Stomach (tissue), 9 donors: ENCODE data around the gene FAM83B. TPM values are rescaled to one million over a fixed set of nuclear protein-coding genes. Genes with fewer than 3 reads are reported as not detected.
"Not testable (repeated sequence)": the region's sequence is repeated elsewhere in the genome, so short reads cannot be mapped to it uniquely, and the experiment has no call there.

Source experiments
- DNase-seq, 2 donors: peaks; one replicate each; pipeline versions ENCODE4 v3.0.0 to v3.0.0-alpha.2; 2013 to 2019
- H3K27ac ChIP-seq, 5 donors: fragments of 200-600 bp in 4 of 5; sonication (generic) in 4 of 5; one replicate each; pipeline ENCODE4 v1.5.1; 2013 to 2019; ENCODE audit warnings: mild to moderate bottlenecking in 1 of 5, moderate library complexity in 1 of 5
- H3K27me3 ChIP-seq, 3 donors: fragments of 200-600 bp; sonication (generic); one replicate each; pipeline ENCODE4 v1.5.1; 2017 to 2019; ENCODE audit warnings: mixed run types in 1 of 3
- H3K36me3 ChIP-seq, 4 donors: fragments of 200-600 bp; sonication (generic); 1 replicate in 3 of 4; 2 replicates in 1 of 4; pipeline ENCODE4 v1.5.1; 2016 to 2019
- H3K4me1 ChIP-seq, 4 donors: fragments of 200-600 bp; sonication (generic); one replicate each; pipeline ENCODE4 v1.5.1; 2016 to 2019
- H3K4me3 ChIP-seq, 4 donors: fragments of 200-600 bp; sonication (generic) in 3 of 4; one replicate each; pipeline ENCODE4 v1.5.1; 2016 to 2019; ENCODE audit warnings: mild to moderate bottlenecking in 1 of 4
- H3K9me3 ChIP-seq, 4 donors: fragments of 200-600 bp; sonication (generic); one replicate each; pipeline ENCODE4 v1.5.1; 2016 to 2019
- EP300 ChIP-seq: sonication (generic); formaldehyde crosslinking; IDR thresholded peaks from one replicate; pipeline ENCODE4 v1.6.1; 2017; ENCODE audit warnings: antibody characterized with exemption
- POLR2A ChIP-seq, 4 donors: fragments of 450-650 bp; IDR thresholded peaks; one replicate each; pipeline ENCODE4 v1.6.1; 2016; ENCODE audit warnings: antibody characterized with exemption in 4 of 4, control low read depth in 2 of 4, mild to moderate bottlenecking in 1 of 4, moderate library complexity in 1 of 4
- POLR2AphosphoS5 ChIP-seq, 3 donors: sonication (generic); formaldehyde crosslinking; IDR thresholded peaks; one replicate each; pipeline ENCODE4 v1.6.1; 2016; ENCODE audit warnings: antibody characterized with exemption in 3 of 3
- WGBS, 5 donors: extraction: QIAGEN DNeasy Blood & Tissue Kit in 3 of 5; methylation state at CpG; one replicate each; pipeline versions ENCODE4 v1.1.5 to v1.1.7; 2013 to 2018; 5-methylcytosine and 5-hydroxymethylcytosine counted together
- intact Hi-C: fragments of 100-400 bp; cut with DNase I; formaldehyde crosslinking; loops from one replicate; pipeline ENCODE4 v1.15.1; 2023; ENCODE audit warnings: low total_unique reads
- polyA plus RNA-seq, 3 donors: library from polyadenylated mRNA; stranded (reverse); fragments of 200-250 nt; gene quantifications; one replicate each; pipeline ENCODE4 v1.2.3, GENCODE V29; 2013
- total RNA-seq, 5 donors: library from RNA; depleted of rRNA; stranded (reverse); fragments of >200 nt; gene quantifications; one replicate each; pipeline versions ENCODE4 v1.1.0 to v1.2.3, GENCODE V29; 2014 to 2016
- TF ChIP-seq, protein P1 (sequence below), 7 experiments: fragments of 450-650 bp in 4 of 7; fragments of 200-600 bp in 3 of 7; sonication (generic) in 3 of 7; IDR thresholded peaks; one replicate each; pipeline ENCODE4 v1.5.1; 2016 to 2019; ENCODE audit warnings: antibody characterized with exemption in 7 of 7, control low read depth in 2 of 7, mild to moderate bottlenecking in 1 of 7
- donor health status: healthy with polysubstance abuse.
- donor health status: Bipolar disorder and iron deficiency.
- donor health status: healthy.

FAM83B gene
- total and polyA plus RNA-seq, 8 donors = 0.44 to 19.3 (median 6.4) TPM

- H3K9me3 ChIP-seq = peaks cover 0 to 21% (median 6%) of the 10 kb centered on the region in 4 donors
- no peak overlapping the region for H3K4me3 ChIP-seq
- 85 to 95% (median 89%) methylated on average over 5 of the region's 5 CpGs for WGBS, 5 donors
- no peaks in the 10 kb centered on the region for H3K36me3 ChIP-seq
- no peaks in the 10 kb centered on the region for H3K4me1 ChIP-seq
- no peak overlapping the region for H3K27ac ChIP-seq
- TF ChIP-seq POLR2A (IDR thresholded peaks at IDR 0.05) = no peak
- TF ChIP-seq POLR2AphosphoS5 (IDR thresholded peaks at IDR 0.05) = peak in 1 of 3 donors; percentile 28
- H3K27me3 ChIP-seq = no peaks in the 10 kb centered on the region
- intact Hi-C loops = no loop called here
- peak in 1 of 2 donors; percentile 4 for DNase-seq
These were observed 89.2 kb downstream of the FAM83B start for GRCh38 chr6:54935739-54936138.

GRCh38 chr6:54937371-54937770 is 90.8 kb downstream of the FAM83B start:
- Histone ChIP-seq H3K27me3 (no peaks in the 10 kb centered on the region), H3K4me3 (no peak overlapping the region), H3K27ac (no peak overlapping the region), H3K4me1 (no peaks in the 10 kb centered on the region), H3K9me3 (peaks cover 0 to 14% (median 4%) of the 10 kb centered on the region in 4 donors), H3K36me3 (no peaks in the 10 kb centered on the region)
- DNase-seq = no peak
- TF ChIP-seq, protein P1, sequence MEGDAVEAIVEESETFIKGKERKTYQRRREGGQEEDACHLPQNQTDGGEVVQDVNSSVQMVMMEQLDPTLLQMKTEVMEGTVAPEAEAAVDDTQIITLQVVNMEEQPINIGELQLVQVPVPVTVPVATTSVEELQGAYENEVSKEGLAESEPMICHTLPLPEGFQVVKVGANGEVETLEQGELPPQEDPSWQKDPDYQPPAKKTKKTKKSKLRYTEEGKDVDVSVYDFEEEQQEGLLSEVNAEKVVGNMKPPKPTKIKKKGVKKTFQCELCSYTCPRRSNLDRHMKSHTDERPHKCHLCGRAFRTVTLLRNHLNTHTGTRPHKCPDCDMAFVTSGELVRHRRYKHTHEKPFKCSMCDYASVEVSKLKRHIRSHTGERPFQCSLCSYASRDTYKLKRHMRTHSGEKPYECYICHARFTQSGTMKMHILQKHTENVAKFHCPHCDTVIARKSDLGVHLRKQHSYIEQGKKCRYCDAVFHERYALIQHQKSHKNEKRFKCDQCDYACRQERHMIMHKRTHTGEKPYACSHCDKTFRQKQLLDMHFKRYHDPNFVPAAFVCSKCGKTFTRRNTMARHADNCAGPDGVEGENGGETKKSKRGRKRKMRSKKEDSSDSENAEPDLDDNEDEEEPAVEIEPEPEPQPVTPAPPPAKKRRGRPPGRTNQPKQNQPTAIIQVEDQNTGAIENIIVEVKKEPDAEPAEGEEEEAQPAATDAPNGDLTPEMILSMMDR (IDR thresholded peaks at IDR 0.05) = no peak
- TF ChIP-seq POLR2AphosphoS5 (IDR thresholded peaks at IDR 0.05) (no peak), EP300 (no peak), POLR2A (IDR thresholded peaks at IDR 0.05) (no peak)
- intact Hi-C loops = no loop called here
- WGBS, 5 donors = 52 to 82% (median 79%) methylated on average over 3 of the region's 3 CpGs

DNA sequence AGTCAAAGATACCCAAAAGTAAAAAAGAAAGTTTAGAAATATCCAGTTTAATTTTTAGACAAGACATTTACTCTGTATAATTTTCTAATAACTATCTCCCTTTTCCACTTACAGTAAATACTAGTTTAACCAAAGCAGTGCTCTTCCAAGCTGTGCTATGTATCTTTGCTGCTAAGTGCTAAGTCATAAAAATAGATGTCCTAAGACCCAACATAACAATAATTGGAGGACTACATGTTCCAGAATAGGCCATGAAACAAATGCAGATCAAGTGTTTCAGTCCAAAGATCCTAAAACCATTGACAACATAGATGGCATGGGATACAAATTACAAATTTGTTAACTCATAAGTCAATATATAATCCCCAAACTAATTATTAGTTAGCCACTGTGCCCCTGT is 111.1 kb downstream of the FAM83B start:
- Histone ChIP-seq H3K36me3 (no peaks in the 10 kb centered on the region), H3K27ac (no peak overlapping the region), H3K27me3 (no peaks in the 10 kb centered on the region), H3K4me1 (no peaks in the 10 kb centered on the region), H3K9me3 (peaks cover 0 to 5% (median 2%) of the 10 kb centered on the region in 4 donors), H3K4me3 (no peak overlapping the region)
- no peak for DNase-seq
- intact Hi-C loops = no loop called here
- TF ChIP-seq POLR2A (IDR thresholded peaks at IDR 0.05) (no peak), EP300 (no peak), POLR2AphosphoS5 (IDR thresholded peaks at IDR 0.05) (no peak)
- TF ChIP-seq, protein P1 (IDR thresholded peaks at IDR 0.05) = no peak

GRCh38 chr6:54958446-54958845 is 111.9 kb downstream of the FAM83B start:
- H3K27me3 ChIP-seq = no peaks in the 10 kb centered on the region
- H3K4me3 ChIP-seq = no peak overlapping the region
- DNase-seq = peak in 1 of 2 donors; percentile 24
- peaks cover 0 to 5% (median 2%) of the 10 kb centered on the region in 4 donors for H3K9me3 ChIP-seq
- no peak for TF ChIP-seq EP300
- TF ChIP-seq, protein P1 (IDR thresholded peaks at IDR 0.05) = no peak
- no peak for TF ChIP-seq POLR2A (IDR thresholded peaks at IDR 0.05)
- no peak for TF ChIP-seq POLR2AphosphoS5 (IDR thresholded peaks at IDR 0.05)
- H3K27ac ChIP-seq = no peak overlapping the region
- WGBS, 5 donors = 40 to 65% (median 54%) methylated on average over 3 of the region's 3 CpGs
- H3K36me3 ChIP-seq = no peaks in the 10 kb centered on the region
- no peaks in the 10 kb centered on the region for H3K4me1 ChIP-seq
- intact Hi-C loops = no loop called here

DNA sequence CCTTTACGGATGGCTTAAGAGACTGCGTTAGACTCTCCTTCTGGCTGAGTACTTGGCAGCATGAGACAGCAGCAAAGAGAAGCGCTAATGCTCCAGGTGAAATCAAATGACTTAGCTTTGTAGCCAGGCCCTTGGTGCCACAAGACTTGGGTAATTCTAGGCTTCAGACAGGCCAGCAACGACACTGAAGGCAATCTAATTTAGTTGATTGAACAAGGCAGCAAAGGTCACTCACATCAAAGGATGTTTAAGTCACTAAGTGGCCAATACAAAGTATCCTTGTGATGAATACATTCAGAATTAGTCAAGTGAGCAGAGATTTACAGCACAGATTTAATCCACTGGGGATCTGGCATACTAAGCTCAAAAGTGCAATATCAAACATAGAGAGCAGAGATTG is 113.2 kb downstream of the FAM83B start:
- Histone ChIP-seq H3K4me3 (no peak overlapping the region), H3K27ac (no peak overlapping the region), H3K27me3 (no peaks in the 10 kb centered on the region), H3K36me3 (no peaks in the 10 kb centered on the region), H3K9me3 (peaks cover 0 to 5% (median 2%) of the 10 kb centered on the region in 4 donors), H3K4me1 (no peaks in the 10 kb centered on the region)
- TF ChIP-seq EP300 (no peak), POLR2AphosphoS5 (IDR thresholded peaks at IDR 0.05) (no peak)
- TF ChIP-seq, protein P1 (IDR thresholded peaks at IDR 0.05) = no peak
- WGBS, 5 donors = 70 to 85% (median 78%) methylated on average over 4 of the region's 4 CpGs
- DNase-seq = no peak
- intact Hi-C loops = no loop called here

DNA sequence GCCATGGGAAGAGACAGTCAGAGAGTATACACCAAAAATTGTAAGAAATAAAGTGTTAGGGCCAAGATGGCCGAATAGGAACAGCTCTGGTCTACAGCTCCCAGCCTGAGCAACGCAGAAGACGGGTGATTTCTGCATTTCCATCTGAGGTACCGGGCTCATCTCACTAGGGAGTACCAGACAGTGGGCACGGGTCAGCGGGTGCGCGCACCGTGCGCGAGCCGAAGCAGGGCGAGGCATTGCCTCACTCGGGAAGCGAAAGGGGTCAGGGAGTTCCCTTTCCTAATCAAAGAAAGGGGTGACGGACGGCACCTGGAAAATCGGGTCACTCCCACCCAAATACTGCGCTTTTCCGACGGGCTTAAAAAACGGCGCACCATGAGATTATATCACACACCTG is 114.8 kb downstream of the FAM83B start:
- H3K4me3 ChIP-seq, DNase-seq, H3K4me1 ChIP-seq, H3K36me3 ChIP-seq, H3K27ac ChIP-seq, intact Hi-C loops, H3K27me3 ChIP-seq, H3K9me3 ChIP-seq: not testable (repeated sequence)
- 91 to 95% (median 92%) methylated on average over 22 to 23 of the region's 23 CpGs for WGBS, 5 donors
